K562 (cell line): Measurements from ENCODE around the gene TM9SF4.

ENCODE experiments used
- CBFB ChIP-seq: sonication (generic); formaldehyde crosslinking; IDR thresholded peaks from 2 replicates; pipeline ENCODE4 v1.4.0; 2020; ENCODE audit warnings: mild to moderate bottlenecking, missing genetic modification reagents
- FIP1L1 ChIP-seq: fragments of 200-400 bp; formaldehyde crosslinking; IDR thresholded peaks from 2 replicates; pipeline ENCODE4 v1.6.1; 2018; ENCODE audit warnings: mild to moderate bottlenecking, low read depth, low read length; ENCODE audit not compliant: poor library complexity, severe bottlenecking
- HIVEP1 ChIP-seq: fragments of 250-450 bp; sonication (Bioruptor Pico); IDR thresholded peaks from 2 replicates; pipeline ENCODE4 v1.4.0; 2020; ENCODE audit warnings: mild to moderate bottlenecking
- KLF6 ChIP-seq: fragments of 250-450 bp; sonication (Bioruptor Pico); IDR thresholded peaks from 2 replicates; pipeline ENCODE4 v1.4.0; 2020; ENCODE audit warnings: mild to moderate bottlenecking, moderate library complexity, borderline replicate concordance
- MAFK ChIP-seq: IDR thresholded peaks from 2 replicates; pipeline ENCODE4 v1.6.1; 2011; ENCODE audit warnings: low read length, improper control_type of control experiment
- MAX ChIP-seq: sonication (generic); formaldehyde crosslinking; IDR thresholded peaks from 2 replicates; pipeline ENCODE4 v1.9.0; 2022; ENCODE audit warnings: mild to moderate bottlenecking, missing genetic modification reagents
- MYC ChIP-seq, 2 experiments: fragments of 250-450 bp in 1 of 2; sonication (Bioruptor Pico) in 1 of 2; IDR thresholded peaks; 2 replicates each; pipeline versions ENCODE4 v1.5.1 to v1.6.1; 2012 to 2021; ENCODE audit warnings: low read depth in 2 of 2, borderline replicate concordance in 1 of 2, improper control_type of control experiment in 1 of 2, low read length in 1 of 2, mild to moderate bottlenecking in 1 of 2, moderate library complexity in 1 of 2
- NRF1 ChIP-seq, 2 experiments: fragments of 450-650 bp; IDR thresholded peaks in 1 of 2; conservative IDR thresholded peaks in 1 of 2; 2 replicates each; pipeline ENCODE4 v1.6.1; 2014; ENCODE audit warnings: mild to moderate bottlenecking in 2 of 2
- RAD21 ChIP-seq, 2 experiments: fragments of 250-450 bp in 1 of 2; fragments of 450-650 bp in 1 of 2; sonication (Bioruptor Pico) in 1 of 2; formaldehyde crosslinking in 1 of 2; IDR thresholded peaks in 1 of 2; conservative IDR thresholded peaks in 1 of 2; 2 replicates each; pipeline versions ENCODE4 v1.4.0 to v1.8.0; 2020 to 2022; ENCODE audit warnings: mild to moderate bottlenecking in 2 of 2, moderate library complexity in 1 of 2
- USF1 ChIP-seq: sonication (generic); formaldehyde crosslinking; IDR thresholded peaks from 2 replicates; pipeline ENCODE4 v1.9.0; 2022; ENCODE audit warnings: mild to moderate bottlenecking, missing genetic modification reagents
- ZBTB8A ChIP-seq: fragments of 450-650 bp; IDR thresholded peaks from 2 replicates; pipeline ENCODE4 v1.6.1; 2018; ENCODE audit warnings: mild to moderate bottlenecking, moderate library complexity; ENCODE audit not compliant: partially characterized antibody
- ZNF449 ChIP-seq: fragments of 250-450 bp; sonication (Bioruptor Pico); IDR thresholded peaks from 2 replicates; pipeline ENCODE4 v1.8.0; 2022; ENCODE audit warnings: moderate library complexity, mild to moderate bottlenecking, inconsistent platforms
- ZNF780A ChIP-seq: fragments of 250-450 bp; sonication (Bioruptor Pico); IDR thresholded peaks from 2 replicates; pipeline ENCODE4 v1.5.0; 2021; ENCODE audit warnings: mild to moderate bottlenecking
- TF ChIP-seq, protein P1 (sequence below), 3 experiments: IDR thresholded peaks in 2 of 3; conservative IDR thresholded peaks in 1 of 3; 2 replicates each; pipeline ENCODE4 v1.5.1; 2011 to 2012; ENCODE audit warnings: low read length in 3 of 3, mild to moderate bottlenecking in 3 of 3, control low read depth in 2 of 3, improper control_type of control experiment in 1 of 3, inconsistent platforms in 1 of 3, low read depth in 1 of 3, mixed read lengths in 1 of 3, moderate library complexity in 1 of 3; ENCODE audit not compliant: insufficient read depth in 2 of 3

DNA sequence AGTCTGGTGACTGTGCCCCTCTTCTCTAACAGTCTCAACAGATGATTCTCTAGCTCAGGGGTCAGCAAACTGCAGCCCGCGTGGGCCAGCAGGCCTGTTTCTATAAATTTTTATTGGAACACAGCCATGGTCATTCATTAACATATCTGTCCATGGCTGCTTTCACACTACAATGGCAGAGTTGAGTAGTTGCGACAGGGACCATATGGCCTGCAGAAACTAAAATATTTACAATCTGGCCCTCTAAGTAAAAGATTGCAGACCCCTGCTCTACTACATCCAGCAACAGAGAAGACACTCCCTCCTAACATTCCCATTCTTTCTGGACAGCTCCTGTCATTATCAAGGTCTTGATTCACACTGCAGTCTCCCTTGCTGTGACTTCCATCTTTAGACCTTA lies 52.8 kb downstream of the TM9SF4 start:
- no peak for TF ChIP-seq KLF6 (CRISPR knock-in tag)
- TF ChIP-seq FIP1L1: no peak
- no peak for TF ChIP-seq NRF1 (conservative IDR thresholded peaks at IDR 0.05 in 1 of 2, IDR thresholded peaks at IDR 0.05 in 1 of 2)
- TF ChIP-seq RAD21 (CRISPR knock-in tag; conservative IDR thresholded peaks at IDR 0.05 in 1 of 2, IDR thresholded peaks at IDR 0.05 in 1 of 2): no peak
- no peak for TF ChIP-seq MAFK
- TF ChIP-seq, protein P1, sequence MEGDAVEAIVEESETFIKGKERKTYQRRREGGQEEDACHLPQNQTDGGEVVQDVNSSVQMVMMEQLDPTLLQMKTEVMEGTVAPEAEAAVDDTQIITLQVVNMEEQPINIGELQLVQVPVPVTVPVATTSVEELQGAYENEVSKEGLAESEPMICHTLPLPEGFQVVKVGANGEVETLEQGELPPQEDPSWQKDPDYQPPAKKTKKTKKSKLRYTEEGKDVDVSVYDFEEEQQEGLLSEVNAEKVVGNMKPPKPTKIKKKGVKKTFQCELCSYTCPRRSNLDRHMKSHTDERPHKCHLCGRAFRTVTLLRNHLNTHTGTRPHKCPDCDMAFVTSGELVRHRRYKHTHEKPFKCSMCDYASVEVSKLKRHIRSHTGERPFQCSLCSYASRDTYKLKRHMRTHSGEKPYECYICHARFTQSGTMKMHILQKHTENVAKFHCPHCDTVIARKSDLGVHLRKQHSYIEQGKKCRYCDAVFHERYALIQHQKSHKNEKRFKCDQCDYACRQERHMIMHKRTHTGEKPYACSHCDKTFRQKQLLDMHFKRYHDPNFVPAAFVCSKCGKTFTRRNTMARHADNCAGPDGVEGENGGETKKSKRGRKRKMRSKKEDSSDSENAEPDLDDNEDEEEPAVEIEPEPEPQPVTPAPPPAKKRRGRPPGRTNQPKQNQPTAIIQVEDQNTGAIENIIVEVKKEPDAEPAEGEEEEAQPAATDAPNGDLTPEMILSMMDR (IDR thresholded peaks at IDR 0.05 in 2 of 3, conservative IDR thresholded peaks at IDR 0.05 in 1 of 3; ENCODE audit: insufficient read depth in 2 of 3, low read depth in 1 of 3, low read length in 3 of 3): no peak
- no peak for TF ChIP-seq ZNF780A (CRISPR knock-in tag)
- TF ChIP-seq HIVEP1 (CRISPR knock-in tag): no peak
- TF ChIP-seq ZBTB8A: no peak
- TF ChIP-seq MYC (IDR thresholded peaks at IDR 0.05; ENCODE audit: low read depth, low read length): no peak
- no peak for TF ChIP-seq MYC (CRISPR knock-in tag; IDR thresholded peaks at IDR 0.05; ENCODE audit: borderline replicate concordance, low read depth)
- TF ChIP-seq USF1: no peak
- TF ChIP-seq MAX (CRISPR knock-in tag): no peak
- TF ChIP-seq CBFB (CRISPR knock-in tag): no peak
- TF ChIP-seq ZNF449 (CRISPR knock-in tag): no peak
